ENCODE data around the gene CDK5. TPM values are rescaled to one million over a fixed set of nuclear protein-coding genes. Genes with fewer than 3 reads are reported as not detected.

Gene CDK5
- total RNA-seq, 1 experiment from 2014 or later = 19.8 TPM

- Histone ChIP-seq H3K4me2 (ENCODE audit: low read length) (peak overlapping the region; percentile 94), H3K9ac (ENCODE audit: low read length) (peak overlapping the region; percentile 81), H3K27me3 (ENCODE audit: insufficient read depth, low read length) (no peaks in the 10 kb centered on the region), H3K27ac (ENCODE audit: low read depth, low read length) (peak overlapping the region; percentile 29), H3K9me2 (ENCODE audit: insufficient read depth) (no peaks in the 10 kb centered on the region), H3K4me3 (replicated peaks in 1 of 2; ENCODE audit: low read depth in 1 of 2, low read length in 2 of 2) (peak overlapping the region; percentile 72 to 73), H3K79me2 (ENCODE audit: insufficient read depth, low read length) (peaks cover 4% of the 10 kb centered on the region; the same call in 1 of the 2 replicates), H4K20me1 (ENCODE audit: insufficient read depth) (no peaks in the 10 kb centered on the region), H3K4me1 (ENCODE audit: control insufficient read depth in 1 of 2, insufficient read depth in 2 of 2, low read length in 2 of 2) (peaks cover 16 to 50% of the 10 kb centered on the region in 2 experiments; a peak in 3 of 4 replicates), H3K9me3 (ENCODE audit: control insufficient read depth in 1 of 2, insufficient read depth in 1 of 2, low read depth in 1 of 2, low read length in 2 of 2) (no peaks in the 10 kb centered on the region), H2AFZ (ENCODE audit: low read depth, low read length, poor library complexity, severe bottlenecking) (peak overlapping the region; percentile 75), H3K36me3 (ENCODE audit: control insufficient read depth in 1 of 2, insufficient read depth in 2 of 2, low read length in 2 of 2) (no peaks in the 10 kb centered on the region)
- CTCF ChIA-PET = interaction anchor here (1.0 to 5.4 kb wide), 11 partner anchors 9 to 132 kb away, joined by 3 to 59 read pairs (median 6); partner anchors contain the start of gene ABCB8
- no peak for DNase-seq (ENCODE audit: low read depth, low spot score)
- intact Hi-C loops (cut with micrococcal nuclease) = loop anchor here (1.0 kb wide), 1 partner anchor 30 kb away; the partner anchor contains the start of gene KCNH2
- RAD21 ChIA-PET (ENCODE audit: low non-redundant PET in 1 of 2, low total read pairs in 2 of 2, uncharacterized antibody in 2 of 2, unreplicated experiment in 2 of 2) = interaction anchor here in 1 of 2 experiments (0.9 kb wide), 1 partner anchor 42 kb away, joined by 3 read pairs; no protein-coding TSS in a partner anchor
- TF ChIP-seq ELF1 (IDR thresholded peaks at IDR 0.05; ENCODE audit: borderline replicate concordance, low read depth) (no peak), SP1 (IDR thresholded peaks at IDR 0.05; ENCODE audit: low read depth) (no peak), SIN3A (IDR thresholded peaks at IDR 0.05; ENCODE audit: low read depth) (no peak), EZH2 (IDR thresholded peaks at IDR 0.05) (no peak), MAX (IDR thresholded peaks at IDR 0.05) (no peak), TCF7L2 (IDR thresholded peaks at IDR 0.05; ENCODE audit: borderline replicate concordance, extremely low read depth, insufficient read depth, insufficient read length) (no peak), EZH2phosphoT487 (IDR thresholded peaks at IDR 0.05; ENCODE audit: borderline replicate concordance) (no peak), ZBTB33 (IDR thresholded peaks at IDR 0.05; ENCODE audit: extremely low read depth, insufficient replicate concordance, low read length) (no peak), YY1 (IDR thresholded peaks at IDR 0.05; ENCODE audit: extremely low read depth, insufficient replicate concordance, low read depth, low read length) (no peak), CBX3 (IDR thresholded peaks at IDR 0.05; ENCODE audit: low read depth) (no peak), CEBPB (IDR thresholded peaks at IDR 0.05; ENCODE audit: low read depth) (no peak), ZFX (IDR thresholded peaks at IDR 0.05) (no peak), SRF (IDR thresholded peaks at IDR 0.05; ENCODE audit: low read depth) (no peak), FOSL1 (IDR thresholded peaks at IDR 0.05; ENCODE audit: low read depth) (no peak), ATF3 (IDR thresholded peaks at IDR 0.05) (no peak), REST (IDR thresholded peaks at IDR 0.05; ENCODE audit: low read depth) (no peak)
- TF ChIP-seq, protein P1, sequence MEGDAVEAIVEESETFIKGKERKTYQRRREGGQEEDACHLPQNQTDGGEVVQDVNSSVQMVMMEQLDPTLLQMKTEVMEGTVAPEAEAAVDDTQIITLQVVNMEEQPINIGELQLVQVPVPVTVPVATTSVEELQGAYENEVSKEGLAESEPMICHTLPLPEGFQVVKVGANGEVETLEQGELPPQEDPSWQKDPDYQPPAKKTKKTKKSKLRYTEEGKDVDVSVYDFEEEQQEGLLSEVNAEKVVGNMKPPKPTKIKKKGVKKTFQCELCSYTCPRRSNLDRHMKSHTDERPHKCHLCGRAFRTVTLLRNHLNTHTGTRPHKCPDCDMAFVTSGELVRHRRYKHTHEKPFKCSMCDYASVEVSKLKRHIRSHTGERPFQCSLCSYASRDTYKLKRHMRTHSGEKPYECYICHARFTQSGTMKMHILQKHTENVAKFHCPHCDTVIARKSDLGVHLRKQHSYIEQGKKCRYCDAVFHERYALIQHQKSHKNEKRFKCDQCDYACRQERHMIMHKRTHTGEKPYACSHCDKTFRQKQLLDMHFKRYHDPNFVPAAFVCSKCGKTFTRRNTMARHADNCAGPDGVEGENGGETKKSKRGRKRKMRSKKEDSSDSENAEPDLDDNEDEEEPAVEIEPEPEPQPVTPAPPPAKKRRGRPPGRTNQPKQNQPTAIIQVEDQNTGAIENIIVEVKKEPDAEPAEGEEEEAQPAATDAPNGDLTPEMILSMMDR (IDR thresholded peaks at IDR 0.05 in 2 of 3, conservative IDR thresholded peaks at IDR 0.05 in 1 of 3; ENCODE audit: borderline replicate concordance in 1 of 3, insufficient read depth in 1 of 3, low read depth in 2 of 3, low read length in 2 of 3) = no peak
- no TSS peak for BruUV-seq (replicated peaks)
- POLR2A ChIA-PET = interaction anchor here (0.7 to 1.2 kb wide), 3 partner anchors 16 to 131 kb away, joined by 3 to 4 read pairs (median 3); partner anchors contain the start of gene ATG9B
- no peak for ATAC-seq
These were observed 49.6 kb downstream of the CDK5 start for GRCh38 chr7:151008143-151008510.

Measured in HCT116 (cell line).